T-cell (primary cell): Measurements from ENCODE around the gene MLPH. TPM values are rescaled to one million over a fixed set of nuclear protein-coding genes. Genes with fewer than 3 reads are reported as not detected.
A peak's percentile ranks its signal among the peaks of the same experiment; 100 is the strongest.

Experiments
- ATAC-seq, 4 experiments: fragments of 200-7000 bp in 3 of 4; fragments of 150-1000 bp in 1 of 4; cut with Tn5 transposase; replicated peaks in 1 of 4; 1 replicate in 3 of 4; 2 replicates in 1 of 4; pipeline ENCODE4 v1.10.0; 2021; ENCODE audit warnings: moderate library complexity in 3 of 4, mild to moderate bottlenecking in 2 of 4, moderate number of reproducible peaks in 1 of 4
- CTCF ChIA-PET, 2 donors: fragments of 300-600 bp; sonication (Branson Sonifier 250); formaldehyde crosslinking; loops; one replicate each; lab custom pipeline; 2022; ENCODE audit warnings: antibody characterized with exemption in 2 of 2; lab: Charles Lee
- POLR2A ChIA-PET, 2 donors: fragments of 300-600 bp; sonication (Branson Sonifier 250); formaldehyde crosslinking; loops; one replicate each; lab custom pipeline; 2022; ENCODE audit warnings: antibody characterized with exemption in 2 of 2; lab: Charles Lee
- DNase-seq, 35 experiments: peaks; one replicate each; pipeline versions ENCODE4 v3.0.0 to v3.0.0-alpha.2; 2013 to 2023
- H3K27ac ChIP-seq: one replicate; pipeline ENCODE4 v1.5.1; 2013; ENCODE audit warnings: low read length
- H3K27me3 ChIP-seq, 2 experiments: replicated peaks in 1 of 2; 1 replicate in 1 of 2; 2 replicates in 1 of 2; pipeline versions ENCODE4 v1.6.1 to v1.7.0; 2013; ENCODE audit warnings: low read length in 1 of 2, mixed read lengths in 1 of 2; ENCODE audit not compliant: control insufficient read depth in 2 of 2, insufficient read depth in 2 of 2; ENCODE audit errors: extremely low read depth in 1 of 2
- H3K36me3 ChIP-seq, 2 donors: 1 replicate in 1 of 2; 2 replicates in 1 of 2; pipeline versions ENCODE4 v1.6.1 to v1.7.0; 2013; ENCODE audit warnings: low read length in 1 of 2; ENCODE audit not compliant: control insufficient read depth in 2 of 2, insufficient read depth in 1 of 2; ENCODE audit errors: extremely low read depth in 1 of 2
- H3K4me1 ChIP-seq, 2 experiments: 1 replicate in 1 of 2; 2 replicates in 1 of 2; pipeline versions ENCODE4 v1.6.1 to v1.7.0; 2013; ENCODE audit warnings: low read length in 2 of 2, mixed read lengths in 1 of 2; ENCODE audit not compliant: insufficient read depth in 2 of 2, control insufficient read depth in 1 of 2; ENCODE audit errors: extremely low read depth in 1 of 2
- H3K4me3 ChIP-seq, 2 donors: 1 replicate in 1 of 2; 2 replicates in 1 of 2; pipeline versions ENCODE4 v1.5.1 to v1.7.0; 2013; ENCODE audit warnings: mild to moderate bottlenecking in 2 of 2, low read length in 1 of 2, moderate library complexity in 1 of 2; ENCODE audit not compliant: control insufficient read depth in 1 of 2; ENCODE audit errors: extremely low read depth in 1 of 2
- H3K9me3 ChIP-seq: 2 replicates; pipeline ENCODE4 v1.7.0; 2013
- H3K27ac Mint-ChIP-seq, 2 donors: one replicate each; pipeline ENCODE4 v1.8.0; 2020 to 2021; ENCODE audit warnings: mild to moderate bottlenecking in 2 of 2, mixed read lengths in 2 of 2
- H3K27me3 Mint-ChIP-seq, 2 donors: one replicate each; pipeline ENCODE4 v1.8.0; 2021 to 2022; ENCODE audit warnings: mixed read lengths in 2 of 2
- H3K36me3 Mint-ChIP-seq: one replicate; pipeline ENCODE4 v1.8.0; 2021; ENCODE audit warnings: mixed read lengths
- H3K4me1 Mint-ChIP-seq, 3 donors: one replicate each; pipeline ENCODE4 v1.8.0; 2020 to 2022; ENCODE audit warnings: mixed read lengths in 3 of 3, mild to moderate bottlenecking in 1 of 3
- H3K4me3 Mint-ChIP-seq, 3 donors: one replicate each; pipeline ENCODE4 v1.8.0; 2020 to 2022; ENCODE audit warnings: mild to moderate bottlenecking in 3 of 3, mixed read lengths in 3 of 3, moderate library complexity in 3 of 3
- H3K9me3 Mint-ChIP-seq, 3 donors: one replicate each; pipeline ENCODE4 v1.8.0; 2020 to 2022; ENCODE audit warnings: mixed read lengths in 3 of 3
- WGBS: methylation state at CpG from one replicate; pipeline ENCODE4 v1.1.5; 2013; ENCODE audit warnings: missing lambda C conversion rate; ENCODE audit not compliant: insufficient coverage; 5-methylcytosine and 5-hydroxymethylcytosine counted together
- total RNA-seq, 35 experiments: library from RNA in 6 of 35; stranded (reverse) in 6 of 35; fragments of 120-200 nt in 1 of 35; gene quantifications; one replicate each; pipeline versions ENCODE4 v1.2.1 to v1.2.4 and lab custom pipeline; 2013 to 2026

Gene MLPH
- total RNA-seq, 5 donors from 2014 or later (not counting 1 experiment from before 2014, with no cell fraction given) = 0.55 to 1.4 (median 0.72) TPM; not detected in 2

- POLR2A ChIA-PET = interaction anchor here in 1 of 2 donors (0.8 kb wide), 1 partner anchor 20 kb away, joined by 3 read pairs; no protein-coding TSS in a partner anchor
- no peaks in the 10 kb centered on the region for H3K36me3 Mint-ChIP-seq
- peaks cover 12 to 17% (median 12%) of the 10 kb centered on the region in 3 donors for H3K4me1 Mint-ChIP-seq
- no peak for ATAC-seq
- H3K4me1 ChIP-seq = peaks cover 0 to 3% of the 10 kb centered on the region in 2 experiments
- no peaks in the 10 kb centered on the region for H3K9me3 Mint-ChIP-seq
- DNase-seq = no peak
- WGBS = no CpG with 5 or more reads among the region's 5 CpGs
- H3K27me3 Mint-ChIP-seq = no peaks in the 10 kb centered on the region
- no peak overlapping the region for H3K4me3 ChIP-seq
- no peak overlapping the region for H3K4me3 Mint-ChIP-seq
- no peaks in the 10 kb centered on the region for H3K36me3 ChIP-seq
- H3K27ac Mint-ChIP-seq = no peak overlapping the region
- CTCF ChIA-PET = no interaction called here
- no peak overlapping the region for H3K27ac ChIP-seq
- H3K27me3 ChIP-seq = peaks cover 0 to 5% of the 10 kb centered on the region in 2 experiments
- no peaks in the 10 kb centered on the region for H3K9me3 ChIP-seq
Observed at GRCh38 chr2:237455764-237456163, 31.3 kb upstream of the MLPH start.

DNA sequence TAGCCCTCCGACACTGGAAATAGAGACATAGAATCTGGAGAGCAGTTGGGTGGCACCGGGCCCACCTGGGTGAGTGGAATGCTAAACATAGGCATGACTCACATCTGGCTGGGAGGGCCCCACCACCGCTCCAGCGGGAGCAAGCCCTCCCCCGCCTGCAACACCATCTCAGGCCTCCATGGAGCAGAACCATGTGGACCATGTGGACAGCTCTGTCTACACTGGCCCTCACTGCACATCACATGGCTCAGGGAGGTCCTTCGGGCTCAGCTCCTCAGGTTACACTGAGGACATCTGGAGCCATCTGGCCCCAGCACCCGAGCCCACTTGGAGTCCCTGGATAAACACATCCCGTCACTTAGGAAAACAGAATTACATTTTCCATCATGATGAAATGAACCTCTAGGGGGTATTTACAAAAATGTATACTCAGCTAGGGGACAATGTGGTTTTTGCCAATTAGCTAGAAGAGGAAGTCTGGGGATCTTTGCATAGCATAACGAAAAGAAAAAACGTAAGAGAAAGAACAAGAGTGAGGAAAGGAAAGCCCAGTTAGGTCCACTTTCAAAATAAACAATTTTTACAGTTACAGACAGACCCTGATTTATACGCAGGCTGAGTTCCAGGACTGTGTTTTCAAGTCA lies 30.7 kb upstream of the MLPH start:
- Histone ChIP-seq H3K9me3 (no peaks in the 10 kb centered on the region), H3K27me3 (peaks cover 0 to 5% of the 10 kb centered on the region in 2 experiments), H3K4me3 (no peak overlapping the region), H3K4me1 (peaks cover 0 to 3% of the 10 kb centered on the region in 2 experiments), H3K36me3 (no peaks in the 10 kb centered on the region), H3K27ac (no peak overlapping the region)
- ATAC-seq = no peak
- Mint-ChIP-seq H3K36me3 (no peaks in the 10 kb centered on the region), H3K27me3 (no peaks in the 10 kb centered on the region), H3K27ac (no peak overlapping the region), H3K9me3 (no peaks in the 10 kb centered on the region), H3K4me3 (no peak overlapping the region), H3K4me1 (peaks cover 12 to 13% (median 12%) of the 10 kb centered on the region in 3 donors)
- WGBS = 85% methylated on average over 6 of the region's 11 CpGs
- CTCF ChIA-PET = no interaction called here
- POLR2A ChIA-PET = no interaction called here
- no peak for DNase-seq

DNA sequence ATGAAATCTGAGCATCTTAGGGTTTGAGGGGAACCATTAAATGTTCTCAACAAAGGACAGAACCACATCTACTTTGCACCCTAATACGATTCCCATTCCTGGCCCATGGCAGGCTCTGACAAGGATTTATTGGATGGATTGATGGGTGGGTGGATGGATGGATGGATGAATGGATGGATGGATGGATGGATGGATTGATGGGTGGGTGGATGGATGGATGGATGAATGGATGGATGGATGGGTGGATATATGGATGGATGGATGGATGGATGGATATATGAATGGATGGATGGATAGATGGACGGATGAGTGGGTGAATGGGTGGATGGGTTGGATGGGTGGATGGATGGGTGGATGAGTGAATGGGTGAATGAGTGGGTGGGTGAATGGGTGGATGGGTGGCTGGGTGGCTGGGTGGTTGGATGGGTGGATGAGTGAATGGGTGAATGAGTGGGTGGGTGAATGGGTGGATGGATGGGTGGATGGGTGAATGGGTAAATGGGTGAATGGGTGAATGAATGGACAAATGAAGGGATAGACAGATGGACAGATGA lies 29.6 kb upstream of the MLPH start:
- Mint-ChIP-seq H3K27me3 (no peaks in the 10 kb centered on the region), H3K9me3 (no peaks in the 10 kb centered on the region), H3K36me3 (no peaks in the 10 kb centered on the region), H3K4me1 (peaks cover 12% of the 10 kb centered on the region in 3 donors), H3K4me3 (no peak overlapping the region), H3K27ac (no peak overlapping the region)
- H3K4me3 ChIP-seq = no peak overlapping the region
- no peak overlapping the region for H3K27ac ChIP-seq
- POLR2A ChIA-PET = no interaction called here
- ATAC-seq (no peak), DNase-seq (no peak)
- H3K27me3 ChIP-seq = peaks cover 0 to 5% of the 10 kb centered on the region in 2 experiments
- CTCF ChIA-PET = no interaction called here
- peaks cover 0 to 3% of the 10 kb centered on the region in 2 experiments for H3K4me1 ChIP-seq
- no peaks in the 10 kb centered on the region for H3K9me3 ChIP-seq
- H3K36me3 ChIP-seq = no peaks in the 10 kb centered on the region
- WGBS = 92% methylated on average over 1 of the region's 2 CpGs

DNA sequence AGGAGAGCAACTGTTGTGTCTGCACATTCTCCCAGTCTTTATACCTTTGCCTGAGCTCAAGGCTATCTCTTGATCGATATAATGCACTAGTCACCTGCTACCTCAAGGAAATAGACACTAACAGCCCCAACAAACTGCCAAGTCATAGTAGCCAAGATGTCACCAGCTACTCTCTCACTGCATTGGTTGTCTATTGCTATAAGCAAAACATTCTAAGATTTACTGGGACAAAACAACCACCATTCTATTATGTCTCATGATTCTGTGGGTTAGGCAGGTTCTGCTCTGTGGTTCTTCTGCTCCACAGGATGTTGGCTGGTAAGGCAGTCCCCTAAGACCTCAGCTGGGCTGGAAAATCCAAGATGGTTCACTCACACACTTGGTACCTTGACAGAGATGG lies 28.5 kb upstream of the MLPH start:
- Histone ChIP-seq H3K27ac (no peak overlapping the region), H3K4me3 (no peak overlapping the region), H3K27me3 (peaks cover 0 to 5% of the 10 kb centered on the region in 2 experiments), H3K4me1 (peaks cover 0 to 3% of the 10 kb centered on the region in 2 experiments), H3K9me3 (no peaks in the 10 kb centered on the region), H3K36me3 (no peaks in the 10 kb centered on the region)
- Mint-ChIP-seq H3K27me3 (no peaks in the 10 kb centered on the region), H3K27ac (peak overlapping the region in 1 of 2 donors; percentile 46), H3K4me1 (peaks cover 12% of the 10 kb centered on the region in 3 donors), H3K36me3 (no peaks in the 10 kb centered on the region), H3K9me3 (no peaks in the 10 kb centered on the region), H3K4me3 (no peak overlapping the region)
- DNase-seq (no peak), ATAC-seq (peak in 2 of 4 experiments; percentile 26 to 43)
- POLR2A ChIA-PET = no interaction called here
- CTCF ChIA-PET = interaction anchor here in 1 of 2 donors (0.5 kb wide), 1 partner anchor 10 kb away, joined by 6 read pairs; no protein-coding TSS in a partner anchor
- 57% methylated on average over 1 of the region's 1 CpG for WGBS

DNA sequence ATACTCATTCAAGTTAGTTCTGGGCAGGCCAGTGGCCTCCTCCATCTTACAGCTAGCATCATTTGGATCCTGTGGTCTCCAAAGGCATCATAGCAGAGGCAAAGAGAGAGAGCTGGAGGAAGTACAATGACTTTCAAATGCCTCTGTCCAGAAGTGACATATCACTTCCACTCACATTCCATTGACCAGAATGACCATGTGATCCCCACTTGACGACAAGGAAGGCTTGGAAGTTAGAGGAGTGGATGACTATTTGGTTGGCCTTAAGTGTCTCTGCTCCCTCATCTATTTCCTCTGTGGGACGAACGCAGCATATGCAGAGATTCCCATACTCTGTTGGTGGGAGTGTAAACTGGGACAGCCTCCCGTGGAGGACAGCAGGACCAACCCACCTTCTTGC lies 27.8 kb upstream of the MLPH start:
- Histone ChIP-seq H3K36me3 (no peaks in the 10 kb centered on the region), H3K9me3 (no peaks in the 10 kb centered on the region), H3K4me1 (peaks cover 0 to 3% of the 10 kb centered on the region in 2 experiments), H3K27ac (no peak overlapping the region), H3K27me3 (peaks cover 0 to 5% of the 10 kb centered on the region in 2 experiments), H3K4me3 (no peak overlapping the region)
- H3K27ac Mint-ChIP-seq = no peak overlapping the region
- no peaks in the 10 kb centered on the region for H3K9me3 Mint-ChIP-seq
- H3K4me3 Mint-ChIP-seq = no peak overlapping the region
- H3K27me3 Mint-ChIP-seq = no peaks in the 10 kb centered on the region
- H3K4me1 Mint-ChIP-seq = peaks cover 12% of the 10 kb centered on the region in 3 donors
- DNase-seq (no peak), ATAC-seq (no peak)
- ChIA-PET POLR2A (no interaction called here), CTCF (no interaction called here)
- WGBS = 80% methylated on average over 1 of the region's 4 CpGs
- no peaks in the 10 kb centered on the region for H3K36me3 Mint-ChIP-seq

DNA sequence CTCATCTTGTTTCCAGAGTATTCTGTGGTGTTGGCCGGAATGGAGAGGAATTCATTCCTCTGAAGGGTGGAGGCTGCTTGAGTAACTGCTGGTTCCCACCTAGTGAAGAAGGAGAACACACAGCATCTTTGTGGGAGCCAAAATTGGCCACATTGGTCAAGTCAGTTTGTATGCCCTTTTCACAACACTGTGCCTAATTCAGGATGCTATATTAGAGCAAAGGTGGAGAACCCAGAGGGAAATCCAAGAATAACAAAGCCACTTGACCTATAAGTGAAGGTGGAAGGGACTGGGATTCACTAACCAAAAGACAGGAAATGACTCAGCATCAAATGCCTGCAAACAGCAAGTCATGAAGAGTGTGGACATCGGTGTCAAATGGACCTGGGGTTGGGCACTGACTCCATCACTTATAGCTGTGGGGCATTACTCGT lies 27.3 kb upstream of the MLPH start:
- H3K36me3 ChIP-seq = no peaks in the 10 kb centered on the region
- POLR2A ChIA-PET = no interaction called here
- peaks cover 0 to 5% of the 10 kb centered on the region in 2 experiments for H3K27me3 ChIP-seq
- H3K9me3 Mint-ChIP-seq = no peaks in the 10 kb centered on the region
- DNase-seq = no peak
- H3K4me3 ChIP-seq = no peak overlapping the region
- no peak for ATAC-seq
- no peak overlapping the region for H3K4me3 Mint-ChIP-seq
- no peaks in the 10 kb centered on the region for H3K9me3 ChIP-seq
- H3K27me3 Mint-ChIP-seq = no peaks in the 10 kb centered on the region
- no CpG with 5 or more reads among the region's 3 CpGs for WGBS
- H3K27ac ChIP-seq = no peak overlapping the region
- H3K36me3 Mint-ChIP-seq = no peaks in the 10 kb centered on the region
- H3K27ac Mint-ChIP-seq = no peak overlapping the region
- CTCF ChIA-PET = interaction anchor here in 1 of 2 donors (1.2 kb wide), 1 partner anchor 38 kb away, joined by 3 read pairs; no protein-coding TSS in a partner anchor
- H3K4me1 Mint-ChIP-seq = peaks cover 12% of the 10 kb centered on the region in 3 donors
- H3K4me1 ChIP-seq = peaks cover 0 to 3% of the 10 kb centered on the region in 2 experiments
